Activated naive CD8-positive, alpha-beta T cell (primary cell): ENCODE measurements around the gene M1AP.
"Not testable (repeated sequence)": the region's sequence is repeated elsewhere in the genome, so short reads cannot be mapped to it uniquely, and the experiment has no call there.

Experiments
- H3K27ac Mint-ChIP-seq: one replicate; pipeline ENCODE4 v1.8.0; 2021; ENCODE audit warnings: mixed read lengths
- H3K27me3 Mint-ChIP-seq: one replicate; pipeline ENCODE4 v1.8.0; 2021; ENCODE audit warnings: mixed read lengths
- H3K36me3 Mint-ChIP-seq: one replicate; pipeline ENCODE4 v1.8.0; 2021; ENCODE audit warnings: mixed read lengths
- H3K4me1 Mint-ChIP-seq: one replicate; pipeline ENCODE4 v1.8.0; 2021; ENCODE audit warnings: low read depth, mixed read lengths
- H3K4me3 Mint-ChIP-seq: one replicate; pipeline ENCODE4 v1.8.0; 2021; ENCODE audit warnings: mild to moderate bottlenecking, mixed read lengths
- H3K9me3 Mint-ChIP-seq: one replicate; pipeline ENCODE4 v1.8.0; 2021; ENCODE audit warnings: low read depth, mixed read lengths

M1AP gene

DNA sequence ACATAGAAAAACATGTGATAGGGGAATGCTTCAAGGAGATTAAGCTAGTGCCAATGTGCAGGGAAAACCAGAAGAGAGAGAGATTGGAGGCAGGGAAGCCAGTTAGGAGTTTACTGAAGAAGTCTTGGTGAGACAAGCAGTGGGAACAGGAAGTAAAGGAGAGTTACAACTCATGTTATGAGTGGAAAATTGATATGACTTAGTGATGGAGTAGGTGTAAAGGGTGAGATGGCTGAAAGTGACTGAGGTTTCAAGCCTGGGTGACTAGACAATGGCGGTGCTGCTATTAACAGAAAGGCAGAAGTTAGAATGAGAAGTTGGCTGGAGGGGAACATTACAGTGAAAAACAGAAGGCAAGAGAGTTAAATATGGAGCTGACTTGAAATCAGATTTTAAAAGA, 77.1 kb downstream of the M1AP start:
- no peaks in the 10 kb centered on the region for H3K9me3 Mint-ChIP-seq
- peaks cover 1% of the 10 kb centered on the region for H3K36me3 Mint-ChIP-seq
- no peaks in the 10 kb centered on the region for H3K27me3 Mint-ChIP-seq
- peaks cover 23% of the 10 kb centered on the region for H3K4me1 Mint-ChIP-seq
- H3K27ac Mint-ChIP-seq = no peak overlapping the region
- H3K4me3 Mint-ChIP-seq = no peak overlapping the region

DNA sequence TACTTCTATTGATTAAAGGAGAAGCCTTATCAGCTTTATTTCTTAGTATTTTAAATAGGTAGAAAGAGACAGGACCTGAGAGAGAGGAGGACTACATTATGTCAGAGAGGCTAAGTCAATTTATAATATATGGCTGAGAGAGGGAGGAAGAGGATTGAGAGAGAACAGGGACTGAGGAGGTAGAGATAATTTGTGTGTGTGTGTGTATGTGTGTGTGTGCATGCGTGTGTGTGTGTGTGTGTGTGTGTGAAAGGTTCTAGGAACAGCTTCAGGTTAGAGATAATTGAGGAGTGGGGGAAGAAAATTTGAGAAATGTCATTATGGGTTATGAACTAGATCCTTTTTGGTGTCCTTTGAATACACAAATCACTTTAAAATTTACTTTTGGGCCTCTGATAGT, 78.4 kb downstream of the M1AP start:
- Mint-ChIP-seq H3K4me1 (peaks cover 22% of the 10 kb centered on the region), H3K4me3 (no peak overlapping the region), H3K36me3 (no peaks in the 10 kb centered on the region), H3K27ac (no peak overlapping the region), H3K9me3 (no peaks in the 10 kb centered on the region), H3K27me3 (no peaks in the 10 kb centered on the region)

DNA sequence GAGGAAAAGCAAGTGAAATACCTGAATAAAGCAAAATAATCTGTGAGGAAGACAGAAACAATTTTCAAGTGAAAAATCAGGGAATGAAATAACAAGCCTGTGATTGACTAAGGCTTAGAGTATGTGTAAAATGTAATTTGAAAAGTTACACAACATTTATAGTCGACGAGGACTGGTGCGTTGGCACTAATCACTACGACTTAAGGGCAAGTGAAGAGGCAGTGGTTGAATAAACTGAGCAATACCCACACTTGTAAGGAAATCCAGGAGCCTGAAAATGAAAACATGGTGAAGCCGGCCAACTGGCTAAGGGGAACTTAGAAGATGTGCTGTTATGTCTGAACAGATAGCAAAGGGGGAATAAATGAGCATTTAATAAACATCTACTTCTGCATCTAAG, 80.2 kb downstream of the M1AP start:
- Mint-ChIP-seq H3K36me3 (no peaks in the 10 kb centered on the region), H3K4me3 (no peak overlapping the region), H3K4me1 (peaks cover 8% of the 10 kb centered on the region), H3K9me3 (no peaks in the 10 kb centered on the region), H3K27ac (no peak overlapping the region), H3K27me3 (peaks cover 2% of the 10 kb centered on the region)

DNA sequence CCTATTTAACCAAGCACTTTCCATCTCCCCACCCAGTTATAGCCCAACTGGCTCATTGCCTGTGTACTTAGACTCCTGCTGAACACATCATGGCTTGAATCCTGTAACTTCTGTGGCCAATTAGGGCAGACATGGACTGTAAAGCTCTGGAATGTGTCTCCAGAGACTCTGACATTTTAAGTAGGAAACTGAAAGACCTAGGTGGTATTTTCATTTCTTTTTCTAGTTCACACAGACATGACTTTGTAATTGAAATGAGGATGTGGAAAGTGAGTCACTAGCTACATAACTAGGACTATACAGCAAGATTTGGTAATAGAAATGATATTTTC, 81.4 kb downstream of the M1AP start:
- peak overlapping the region; percentile 71 for H3K27ac Mint-ChIP-seq
- peaks cover 8% of the 10 kb centered on the region for H3K4me1 Mint-ChIP-seq

DNA sequence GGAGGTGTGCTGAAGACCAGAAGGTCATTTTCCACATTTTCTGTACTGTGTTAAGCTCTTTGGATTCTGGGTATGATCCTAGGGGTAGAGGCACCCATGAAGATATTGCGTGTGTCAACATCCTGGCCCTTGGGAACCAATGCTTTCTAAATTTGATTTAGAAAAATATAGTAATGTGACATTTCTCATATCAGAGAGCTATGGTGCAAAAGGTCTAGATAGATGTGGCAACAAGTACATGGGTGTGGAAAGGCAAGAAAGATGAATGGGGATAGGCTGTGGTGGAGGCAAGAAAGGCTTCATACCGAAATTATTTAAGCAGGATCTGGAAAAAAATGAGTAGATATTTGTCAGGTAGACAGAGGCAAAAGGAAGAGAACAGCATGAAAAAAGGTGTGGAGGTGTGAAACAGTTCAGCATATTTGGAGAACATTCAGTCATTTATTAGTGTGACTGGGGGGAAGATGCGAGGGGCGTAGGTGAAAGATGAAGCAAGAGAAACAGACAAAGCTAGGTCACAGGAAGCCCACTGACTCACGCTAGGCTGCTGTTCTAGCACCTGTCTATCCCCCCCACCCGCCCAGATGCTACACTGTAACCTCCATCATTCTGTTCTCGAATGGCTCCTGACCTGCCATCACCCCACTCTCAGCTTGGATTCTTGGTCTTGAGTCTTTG, 81.9 kb downstream of the M1AP start:
- Mint-ChIP-seq H3K4me1 (peaks cover 8% of the 10 kb centered on the region), H3K4me3 (peak overlapping the region; percentile 41), H3K36me3 (no peaks in the 10 kb centered on the region), H3K27me3 (peaks cover 8% of the 10 kb centered on the region), H3K9me3 (no peaks in the 10 kb centered on the region), H3K27ac (peak overlapping the region; percentile 71)

More for the DNA sequence above, 81.4 kb downstream of the M1AP start:
- no peaks in the 10 kb centered on the region for H3K36me3 Mint-ChIP-seq
- H3K4me3 Mint-ChIP-seq = peak overlapping the region; percentile 41
- no peaks in the 10 kb centered on the region for H3K9me3 Mint-ChIP-seq
- H3K27me3 Mint-ChIP-seq = peaks cover 8% of the 10 kb centered on the region

DNA sequence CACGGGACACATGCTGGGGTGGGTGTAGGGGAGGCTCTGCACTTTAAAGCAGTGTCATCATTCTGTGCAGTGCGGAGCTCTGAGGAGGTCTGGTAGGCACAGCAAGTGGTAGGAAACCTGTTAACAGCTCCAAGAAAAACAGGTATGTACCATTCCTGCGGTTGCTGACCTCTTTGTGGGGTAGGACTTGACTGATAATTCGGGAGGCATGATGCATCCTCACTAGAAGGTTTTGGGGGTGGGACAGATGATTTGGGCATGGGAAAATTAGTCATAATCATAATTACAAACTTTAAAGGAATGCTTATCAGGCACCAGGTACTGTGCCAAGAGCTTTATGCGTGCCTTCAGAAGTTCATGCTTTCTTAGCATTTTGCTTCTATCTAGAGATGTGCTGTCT, 83.9 kb downstream of the M1AP start:
- peaks cover 8% of the 10 kb centered on the region for H3K4me1 Mint-ChIP-seq
- no peaks in the 10 kb centered on the region for H3K9me3 Mint-ChIP-seq
- no peaks in the 10 kb centered on the region for H3K36me3 Mint-ChIP-seq
- H3K4me3 Mint-ChIP-seq = no peak overlapping the region
- no peak overlapping the region for H3K27ac Mint-ChIP-seq
- peaks cover 8% of the 10 kb centered on the region for H3K27me3 Mint-ChIP-seq

DNA sequence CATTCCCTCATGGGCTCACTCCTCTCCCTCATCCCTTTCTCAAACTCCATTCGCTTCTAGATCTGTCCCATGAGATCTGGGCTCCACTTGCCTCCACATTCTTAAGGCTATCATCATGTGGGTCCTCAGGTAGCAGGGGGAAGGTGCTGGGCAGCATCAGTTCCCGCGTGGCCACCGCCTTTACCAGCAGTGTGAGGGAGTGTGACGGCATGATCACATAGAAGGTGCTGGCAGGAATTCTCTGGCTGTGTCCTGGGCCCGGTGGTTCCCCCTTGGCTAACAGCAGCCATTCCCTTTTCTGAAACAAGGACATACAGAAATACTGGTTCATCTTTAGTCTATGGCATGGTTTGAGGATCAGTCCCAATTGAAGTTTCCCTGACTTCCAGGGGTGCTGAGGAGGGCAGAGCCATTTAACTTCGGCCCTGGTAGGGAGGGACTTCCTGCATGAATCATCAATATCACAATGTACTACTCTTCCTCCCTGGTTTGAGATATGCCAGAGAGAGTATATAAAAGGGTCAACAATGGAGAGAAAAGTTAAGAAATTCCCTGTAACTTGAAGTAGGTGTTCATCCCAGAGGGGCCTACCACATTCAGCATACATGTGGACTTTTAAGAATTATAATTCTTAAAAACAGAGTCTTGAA, 85.9 kb downstream of the M1AP start:
- H3K4me1 Mint-ChIP-seq = peaks cover 8% of the 10 kb centered on the region
- H3K36me3 Mint-ChIP-seq = no peaks in the 10 kb centered on the region
- no peak overlapping the region for H3K27ac Mint-ChIP-seq
- peaks cover 8% of the 10 kb centered on the region for H3K27me3 Mint-ChIP-seq
- H3K9me3 Mint-ChIP-seq = no peaks in the 10 kb centered on the region
- H3K4me3 Mint-ChIP-seq = no peak overlapping the region

DNA sequence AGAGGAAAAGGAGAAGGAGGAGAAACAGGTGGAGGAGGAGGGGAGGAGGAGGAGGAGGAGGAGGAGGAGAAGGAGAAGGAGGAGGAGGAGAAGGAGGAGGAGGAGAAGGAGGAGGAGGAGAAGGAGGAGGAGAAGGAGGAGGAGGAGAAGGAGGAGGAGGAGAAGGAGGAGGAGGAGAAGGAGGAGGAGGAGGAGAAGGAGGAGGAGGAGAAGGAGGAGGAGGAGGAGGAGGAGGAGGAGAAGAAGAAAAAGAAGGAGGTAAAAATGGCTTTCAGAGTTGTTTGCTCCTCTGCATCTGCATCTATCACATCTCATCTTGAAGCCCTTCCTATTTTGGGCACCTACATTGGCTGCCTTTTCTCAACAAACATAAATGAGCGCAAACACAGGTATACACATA, 87.1 kb downstream of the M1AP start:
- not testable (repeated sequence) for H3K36me3 Mint-ChIP-seq, H3K4me1 Mint-ChIP-seq, H3K4me3 Mint-ChIP-seq, H3K9me3 Mint-ChIP-seq, H3K27me3 Mint-ChIP-seq, H3K27ac Mint-ChIP-seq

DNA sequence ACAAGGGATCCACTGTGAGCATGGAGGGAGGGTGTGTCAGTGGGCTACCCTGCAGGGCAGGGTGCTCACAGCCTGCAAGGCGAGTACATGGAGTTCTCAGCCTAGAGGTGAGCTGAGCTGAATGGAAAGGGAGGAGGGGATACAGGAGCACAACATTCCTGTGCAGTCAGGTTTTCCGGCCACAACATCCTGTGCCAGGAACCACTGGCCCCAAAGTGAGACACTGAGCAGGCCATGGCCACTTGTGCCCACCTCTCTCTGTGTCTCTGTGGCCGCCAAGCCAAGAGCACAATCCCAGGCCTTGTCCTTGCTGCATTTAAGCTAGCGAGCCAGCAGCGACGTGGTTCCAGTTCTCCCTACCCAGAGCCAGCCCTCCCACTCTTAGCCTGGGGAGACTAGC, 87.5 kb downstream of the M1AP start:
- no peaks in the 10 kb centered on the region for H3K36me3 Mint-ChIP-seq
- peaks cover 2% of the 10 kb centered on the region for H3K4me1 Mint-ChIP-seq
- H3K9me3 Mint-ChIP-seq = no peaks in the 10 kb centered on the region
- no peak overlapping the region for H3K4me3 Mint-ChIP-seq
- no peak overlapping the region for H3K27ac Mint-ChIP-seq
- H3K27me3 Mint-ChIP-seq = peaks cover 8% of the 10 kb centered on the region

DNA sequence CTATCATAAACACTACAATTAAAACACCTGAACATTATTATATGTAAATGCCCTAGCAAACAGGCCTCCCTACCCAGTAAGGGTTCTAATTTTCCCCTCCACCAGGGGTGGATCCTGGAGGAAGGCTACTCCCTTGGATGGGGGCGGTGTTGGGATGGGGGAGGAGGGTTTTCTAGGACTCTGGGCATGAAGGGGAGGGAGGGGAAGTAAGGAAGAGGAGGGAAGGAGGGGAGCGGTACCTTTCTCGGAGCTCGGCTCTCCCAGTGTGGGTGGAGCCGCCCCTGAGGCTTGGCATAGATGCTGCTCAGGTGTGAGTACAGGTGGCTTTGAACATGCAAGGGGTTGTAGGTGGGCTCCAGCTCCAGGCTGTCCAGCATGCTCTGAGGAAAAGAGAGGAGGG, 88.2 kb downstream of the M1AP start:
- Mint-ChIP-seq H3K27ac (no peak overlapping the region), H3K36me3 (no peaks in the 10 kb centered on the region), H3K4me1 (peaks cover 3% of the 10 kb centered on the region), H3K27me3 (peaks cover 8% of the 10 kb centered on the region), H3K9me3 (no peaks in the 10 kb centered on the region), H3K4me3 (no peak overlapping the region)

DNA sequence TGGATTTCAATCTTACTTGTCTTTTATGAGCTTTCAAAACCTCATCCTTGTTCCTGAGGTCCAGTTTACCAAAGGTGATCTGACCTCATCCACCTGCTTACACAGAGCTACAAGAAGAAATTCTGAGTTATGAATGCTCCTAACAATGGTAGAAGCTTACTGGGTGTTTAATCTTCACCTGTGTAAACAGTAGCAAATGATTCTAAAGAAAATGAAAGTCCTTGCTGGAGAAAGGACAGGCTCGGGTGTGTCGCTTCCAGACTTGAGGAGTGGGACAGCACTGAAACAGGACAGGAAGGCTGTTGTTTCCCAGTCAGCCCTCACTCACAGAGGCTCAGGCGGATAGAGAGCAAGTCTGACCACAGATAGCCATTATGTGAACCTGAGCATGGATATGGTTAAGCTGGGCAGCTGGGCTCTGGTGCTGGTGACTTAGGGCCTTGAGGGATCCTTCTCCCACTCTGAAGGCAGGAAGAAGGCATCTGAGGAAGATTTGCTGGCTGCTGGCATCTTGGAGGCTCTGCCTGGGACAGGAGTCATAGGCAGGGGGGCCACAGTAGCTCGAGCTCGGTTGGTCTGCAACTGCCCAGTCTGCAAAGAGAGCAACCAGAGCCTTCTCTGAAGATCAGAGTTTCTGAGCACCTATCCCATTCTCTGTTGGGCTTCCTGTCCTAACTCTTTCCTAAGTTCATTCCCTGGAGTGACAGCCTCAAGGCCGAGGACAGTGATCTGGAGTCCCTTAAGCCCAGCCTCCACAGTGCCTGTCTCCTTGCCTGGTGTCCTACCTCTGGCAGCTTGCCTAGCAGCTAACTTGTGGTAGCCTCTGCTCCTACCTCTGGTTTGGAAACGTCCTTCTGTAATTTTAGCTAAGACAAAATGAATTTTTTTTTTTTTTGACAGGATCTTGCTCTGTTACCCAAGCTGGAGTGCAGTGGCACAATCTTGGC, 89.6 kb downstream of the M1AP start:
- Mint-ChIP-seq H3K4me3 (no peak overlapping the region), H3K9me3 (no peaks in the 10 kb centered on the region), H3K4me1 (peaks cover 5% of the 10 kb centered on the region), H3K36me3 (no peaks in the 10 kb centered on the region), H3K27ac (no peak overlapping the region), H3K27me3 (peaks cover 7% of the 10 kb centered on the region)

DNA sequence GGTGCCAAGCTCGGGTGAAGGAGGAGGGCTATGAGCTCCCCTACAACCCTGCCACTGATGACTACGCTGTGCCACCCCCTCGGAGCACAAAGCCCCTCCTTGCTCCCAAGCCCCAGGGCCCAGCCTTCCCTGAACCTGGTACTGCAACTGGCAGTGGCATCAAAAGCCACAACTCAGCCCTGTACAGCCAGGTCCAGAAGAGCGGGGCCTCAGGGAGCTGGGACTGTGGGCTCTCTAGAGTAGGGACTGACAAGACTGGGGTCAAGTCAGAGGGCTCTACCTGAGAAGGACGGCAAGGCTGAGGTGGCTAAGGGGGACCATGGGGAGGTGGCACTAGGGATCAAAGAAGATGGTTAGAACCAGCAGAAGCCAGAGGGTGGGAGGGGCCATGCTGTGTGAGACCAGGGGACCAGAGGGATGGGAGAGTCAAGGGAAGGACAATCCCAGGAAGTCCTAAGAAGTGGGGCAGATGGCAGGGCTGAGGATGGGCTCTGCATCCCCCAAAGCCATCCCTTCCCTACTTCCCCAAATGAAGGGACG, 91.2 kb downstream of the M1AP start:
- H3K36me3 Mint-ChIP-seq = no peaks in the 10 kb centered on the region
- H3K4me3 Mint-ChIP-seq = no peak overlapping the region
- peaks cover 5% of the 10 kb centered on the region for H3K4me1 Mint-ChIP-seq
- no peak overlapping the region for H3K27ac Mint-ChIP-seq
- no peaks in the 10 kb centered on the region for H3K9me3 Mint-ChIP-seq
- peaks cover under 1% of the 10 kb centered on the region for H3K27me3 Mint-ChIP-seq

DNA sequence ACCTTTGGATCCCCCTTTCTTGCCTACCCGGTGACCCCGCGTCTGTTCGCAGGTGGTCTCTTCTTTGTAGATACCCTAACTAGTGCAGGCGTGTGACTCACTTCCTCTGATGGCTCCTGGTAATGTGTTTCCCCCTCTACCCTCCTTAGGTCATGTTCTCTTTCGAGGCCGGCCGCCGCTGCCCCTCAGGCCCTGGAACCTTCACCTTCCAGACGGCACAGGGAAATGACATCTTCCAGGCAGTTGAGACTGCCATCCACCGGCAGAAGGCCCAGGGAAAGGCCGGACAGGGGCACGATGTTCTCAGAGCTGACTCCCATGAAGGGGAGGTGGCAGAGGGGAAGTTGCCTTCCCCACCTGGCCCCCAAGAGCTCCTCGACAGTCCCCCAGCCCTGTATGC, 92.0 kb downstream of the M1AP start:
- H3K4me1 Mint-ChIP-seq = peaks cover 5% of the 10 kb centered on the region
- H3K36me3 Mint-ChIP-seq = no peaks in the 10 kb centered on the region
- H3K4me3 Mint-ChIP-seq = peak overlapping the region; percentile 60
- no peak overlapping the region for H3K27ac Mint-ChIP-seq
- peaks cover 5% of the 10 kb centered on the region for H3K27me3 Mint-ChIP-seq
- no peaks in the 10 kb centered on the region for H3K9me3 Mint-ChIP-seq

DNA sequence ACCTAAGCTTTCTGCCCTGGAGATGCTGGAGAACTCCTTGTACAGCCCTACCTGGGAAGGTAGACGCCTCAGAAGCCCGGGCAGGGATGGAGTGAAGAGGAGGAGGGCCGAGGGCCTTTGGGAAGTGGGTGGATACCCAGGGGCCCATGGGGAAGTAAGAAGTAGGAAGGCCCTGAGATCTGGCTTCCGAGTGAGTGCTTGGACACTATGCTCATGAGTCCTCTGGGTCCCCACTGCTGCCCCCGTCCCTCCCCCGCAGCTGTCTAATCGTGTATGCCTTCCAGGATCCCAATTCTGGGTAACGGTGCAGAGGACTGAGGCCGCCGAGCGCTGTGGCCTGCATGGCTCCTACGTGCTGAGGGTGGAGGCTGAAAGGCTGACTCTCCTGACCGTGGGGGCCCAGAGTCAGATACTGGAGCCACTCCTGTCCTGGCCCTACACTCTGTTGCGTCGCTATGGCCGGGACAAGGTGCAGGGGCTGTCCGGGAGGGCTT, 92.5 kb downstream of the M1AP start:
- Mint-ChIP-seq H3K9me3 (no peaks in the 10 kb centered on the region), H3K27me3 (peaks cover 5% of the 10 kb centered on the region), H3K4me3 (peak overlapping the region; percentile 92), H3K27ac (no peak overlapping the region), H3K4me1 (peaks cover 5% of the 10 kb centered on the region), H3K36me3 (no peaks in the 10 kb centered on the region)
